Progenitor cell of endocrine pancreas (in vitro differentiated cells): ENCODE results near the gene PRKAR1B. TPM values are rescaled to one million over a fixed set of nuclear protein-coding genes. Genes with fewer than 3 reads are reported as not detected.
"Not testable (repeated sequence)": the region's sequence is repeated elsewhere in the genome, so short reads cannot be mapped to it uniquely, and the experiment has no call there.

ENCODE experiments used
- DNase-seq: peaks from one replicate; pipeline ENCODE4 v3.0.0; 2021; ENCODE audit warnings: low spot score; ENCODE audit not compliant: unreplicated experiment
- H3K27ac Mint-ChIP-seq: 2 replicates; pipeline ENCODE4 v1.8.0; 2021; ENCODE audit warnings: mild to moderate bottlenecking, moderate library complexity, mixed read lengths
- H3K27me3 Mint-ChIP-seq: 2 replicates; pipeline ENCODE4 v1.8.0; 2021; ENCODE audit warnings: mixed read lengths
- H3K36me3 Mint-ChIP-seq: 2 replicates; pipeline ENCODE4 v1.8.0; 2022; ENCODE audit warnings: mixed read lengths; ENCODE audit not compliant: insufficient read depth
- H3K4me1 Mint-ChIP-seq: 2 replicates; pipeline ENCODE4 v1.8.0; 2021; ENCODE audit warnings: low read depth, mixed read lengths
- H3K4me3 Mint-ChIP-seq: 2 replicates; pipeline ENCODE4 v1.8.0; 2021; ENCODE audit warnings: low read depth, mild to moderate bottlenecking, moderate library complexity, mixed read lengths
- H3K9me3 Mint-ChIP-seq: 2 replicates; pipeline ENCODE4 v1.8.0; 2021; ENCODE audit warnings: low read depth, mixed read lengths
- total RNA-seq: library from RNA; stranded (reverse); gene quantifications from 2 replicates; pipeline ENCODE4 v1.2.1, GENCODE V29; 2021
- TF ChIP-seq, protein P1 (sequence below): fragments of 200-600 bp; sonication (generic); IDR thresholded peaks from one replicate; pipeline ENCODE4 v1.5.0; 2021; ENCODE audit warnings: antibody characterized with exemption, mild to moderate bottlenecking; ENCODE audit not compliant: unreplicated experiment

PRKAR1B gene
- total RNA-seq, 1 donor from 2014 or later, result 54.2 TPM

DNA sequence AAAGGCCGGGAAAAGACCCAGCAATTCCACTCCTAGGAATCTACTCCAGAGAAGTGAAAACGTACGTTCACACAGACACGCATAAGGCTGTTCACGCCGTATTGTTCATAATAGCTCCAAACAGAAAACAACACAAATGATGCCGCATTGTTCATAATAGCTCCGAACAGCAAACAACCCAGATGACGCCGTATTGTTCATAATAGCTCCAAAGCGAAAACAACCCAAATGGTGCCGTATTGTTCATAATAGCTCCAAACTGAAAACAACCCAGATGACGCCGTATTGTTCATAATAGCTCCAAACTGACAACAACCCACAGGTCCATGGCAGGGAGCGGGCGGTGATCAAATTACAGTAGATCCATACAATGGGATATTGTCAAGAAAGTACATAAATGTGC, 85.8 kb downstream of the PRKAR1B start:
- Mint-ChIP-seq H3K27me3 (no peaks in the 10 kb centered on the region), H3K4me3 (no peak overlapping the region), H3K4me1 (no peaks in the 10 kb centered on the region), H3K9me3 (peaks cover 10% of the 10 kb centered on the region), H3K36me3 (peaks cover 18% of the 10 kb centered on the region), H3K27ac (no peak overlapping the region)
- no peak for DNase-seq
- TF ChIP-seq, protein P1, sequence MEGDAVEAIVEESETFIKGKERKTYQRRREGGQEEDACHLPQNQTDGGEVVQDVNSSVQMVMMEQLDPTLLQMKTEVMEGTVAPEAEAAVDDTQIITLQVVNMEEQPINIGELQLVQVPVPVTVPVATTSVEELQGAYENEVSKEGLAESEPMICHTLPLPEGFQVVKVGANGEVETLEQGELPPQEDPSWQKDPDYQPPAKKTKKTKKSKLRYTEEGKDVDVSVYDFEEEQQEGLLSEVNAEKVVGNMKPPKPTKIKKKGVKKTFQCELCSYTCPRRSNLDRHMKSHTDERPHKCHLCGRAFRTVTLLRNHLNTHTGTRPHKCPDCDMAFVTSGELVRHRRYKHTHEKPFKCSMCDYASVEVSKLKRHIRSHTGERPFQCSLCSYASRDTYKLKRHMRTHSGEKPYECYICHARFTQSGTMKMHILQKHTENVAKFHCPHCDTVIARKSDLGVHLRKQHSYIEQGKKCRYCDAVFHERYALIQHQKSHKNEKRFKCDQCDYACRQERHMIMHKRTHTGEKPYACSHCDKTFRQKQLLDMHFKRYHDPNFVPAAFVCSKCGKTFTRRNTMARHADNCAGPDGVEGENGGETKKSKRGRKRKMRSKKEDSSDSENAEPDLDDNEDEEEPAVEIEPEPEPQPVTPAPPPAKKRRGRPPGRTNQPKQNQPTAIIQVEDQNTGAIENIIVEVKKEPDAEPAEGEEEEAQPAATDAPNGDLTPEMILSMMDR, result no peak

DNA sequence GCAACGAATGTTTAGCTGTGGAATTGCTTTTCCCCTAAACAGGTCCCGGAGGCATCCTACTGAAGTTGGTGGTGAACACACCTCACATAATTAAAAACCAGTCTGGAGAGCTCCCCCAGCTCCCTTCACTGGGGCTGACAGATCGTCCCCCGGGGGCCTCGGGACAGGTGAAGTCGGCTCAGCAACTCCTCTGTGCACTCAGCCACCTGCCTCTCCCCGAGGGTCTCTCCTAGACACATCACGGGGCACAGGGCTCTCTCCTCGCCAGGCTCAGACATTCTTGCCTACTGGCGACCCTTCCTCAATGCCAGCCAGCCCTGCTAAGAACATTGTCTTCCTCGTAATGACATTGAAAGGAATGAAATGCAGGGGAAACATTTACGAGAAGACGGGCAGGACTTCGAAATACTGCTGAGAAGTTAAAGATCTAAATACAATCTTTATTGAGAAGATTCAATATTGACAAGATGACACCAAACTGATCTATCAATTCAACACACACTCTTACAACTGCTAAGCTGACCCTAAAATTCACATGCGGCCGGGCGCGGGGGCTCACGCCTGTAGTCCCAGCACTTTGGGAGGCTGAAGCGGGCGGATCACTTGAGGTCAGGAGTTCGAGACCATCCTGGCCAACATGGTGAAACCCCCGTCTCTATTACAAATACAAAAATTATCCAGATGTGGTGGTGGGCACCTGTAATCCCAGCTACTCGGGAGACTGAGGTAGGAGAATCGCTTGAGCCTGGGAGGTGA, 88.6 kb downstream of the PRKAR1B start:
- H3K36me3 Mint-ChIP-seq, result peaks cover 18% of the 10 kb centered on the region

DNA sequence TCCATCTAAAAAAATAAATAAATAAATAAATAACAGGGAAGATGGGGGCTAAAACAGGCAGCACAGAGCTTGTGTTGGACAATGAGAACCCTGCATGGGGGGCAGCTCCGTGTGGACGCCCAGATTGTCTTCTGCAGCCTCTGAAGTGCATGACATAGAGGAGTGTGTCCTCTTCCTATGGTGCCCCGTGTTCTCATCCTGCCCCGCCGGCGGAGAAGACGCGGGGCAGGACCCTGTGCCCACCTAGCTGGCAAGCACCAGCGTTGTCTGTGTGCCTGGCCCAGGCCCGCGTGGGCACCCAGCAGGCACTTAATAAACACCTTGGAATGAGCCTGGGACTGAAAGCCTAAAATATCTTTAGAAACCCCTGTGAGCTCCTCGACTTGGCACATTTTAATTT, 89.3 kb downstream of the PRKAR1B start:
- H3K36me3 Mint-ChIP-seq, result peaks cover 17% of the 10 kb centered on the region
- DNase-seq, result no peak
- TF ChIP-seq, protein P1, result no peak
- H3K27ac Mint-ChIP-seq, result no peak overlapping the region
- H3K4me1 Mint-ChIP-seq, result no peaks in the 10 kb centered on the region
- H3K9me3 Mint-ChIP-seq, result peaks cover 6% of the 10 kb centered on the region
- H3K27me3 Mint-ChIP-seq, result no peaks in the 10 kb centered on the region
- no peak overlapping the region for H3K4me3 Mint-ChIP-seq

More for the DNA sequence above, 88.6 kb downstream of the PRKAR1B start:
- no peak for DNase-seq
- no peaks in the 10 kb centered on the region for H3K4me1 Mint-ChIP-seq
- H3K4me3 Mint-ChIP-seq, result no peak overlapping the region
- peaks cover 10% of the 10 kb centered on the region for H3K9me3 Mint-ChIP-seq
- peak overlapping the region; percentile 6 for H3K27ac Mint-ChIP-seq
- H3K27me3 Mint-ChIP-seq, result no peaks in the 10 kb centered on the region
- TF ChIP-seq, protein P1, result no peak

DNA sequence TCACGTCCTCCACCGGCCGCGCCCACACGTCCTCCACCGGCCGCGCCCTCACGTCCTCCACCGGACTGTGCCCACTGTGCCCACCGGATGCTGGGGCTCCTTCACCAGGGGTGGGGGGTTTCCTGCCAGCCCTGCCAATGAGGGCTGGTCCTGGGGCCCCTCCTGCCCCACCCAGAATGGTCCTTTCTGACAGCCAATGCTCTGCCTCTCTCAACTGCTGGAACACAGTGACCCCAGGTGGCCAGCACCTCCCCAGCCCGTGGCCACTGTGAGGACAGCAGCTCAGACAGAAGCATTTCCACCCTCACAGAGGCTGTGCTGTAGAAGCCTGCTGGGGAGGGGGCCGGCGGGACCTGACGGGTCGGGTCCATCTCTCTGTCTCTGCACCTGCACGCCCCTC, 90.7 kb downstream of the PRKAR1B start:
- no peak overlapping the region for H3K27ac Mint-ChIP-seq
- no peak for DNase-seq
- H3K4me1 Mint-ChIP-seq, result no peaks in the 10 kb centered on the region
- TF ChIP-seq, protein P1, result no peak
- H3K27me3 Mint-ChIP-seq, result no peaks in the 10 kb centered on the region
- peaks cover 3% of the 10 kb centered on the region for H3K9me3 Mint-ChIP-seq
- H3K36me3 Mint-ChIP-seq, result peaks cover 9% of the 10 kb centered on the region
- H3K4me3 Mint-ChIP-seq, result no peak overlapping the region

DNA sequence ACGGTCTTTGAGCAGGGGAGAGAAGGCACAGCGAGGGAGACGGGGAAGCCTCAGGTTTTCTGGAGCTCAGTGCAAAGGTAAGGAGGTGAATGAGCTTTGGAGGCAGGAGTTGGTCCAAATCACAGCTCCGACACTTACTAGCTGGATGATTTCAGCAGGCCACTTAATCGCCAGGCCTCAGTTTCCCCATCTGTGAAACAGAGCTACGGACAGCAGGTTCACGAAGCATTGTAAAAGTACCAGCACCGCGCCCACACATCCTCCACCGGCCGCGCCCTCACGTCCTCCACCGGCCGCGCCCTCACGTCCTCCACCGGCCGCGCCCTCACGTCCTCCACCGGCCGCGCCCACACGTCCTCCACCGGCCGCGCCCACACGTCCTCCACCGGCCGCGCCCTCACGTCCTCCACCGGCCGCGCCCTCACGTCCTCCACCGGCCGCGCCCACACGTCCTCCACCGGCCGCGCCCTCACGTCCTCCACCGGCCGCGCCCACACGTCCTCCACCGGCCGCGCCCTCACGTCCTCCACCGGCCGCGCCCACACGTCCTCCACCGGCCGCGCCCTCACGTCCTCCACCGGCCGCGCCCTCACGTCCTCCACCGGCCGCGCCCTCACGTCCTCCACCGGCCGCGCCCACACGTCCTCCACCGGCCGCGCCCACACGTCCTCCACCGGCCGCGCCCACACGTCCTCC, 91.2 kb downstream of the PRKAR1B start:
- H3K4me3 Mint-ChIP-seq, H3K36me3 Mint-ChIP-seq, H3K9me3 Mint-ChIP-seq, H3K4me1 Mint-ChIP-seq, DNase-seq, H3K27me3 Mint-ChIP-seq: not testable (repeated sequence)
- H3K27ac Mint-ChIP-seq, result peak overlapping the region; percentile 76

DNA sequence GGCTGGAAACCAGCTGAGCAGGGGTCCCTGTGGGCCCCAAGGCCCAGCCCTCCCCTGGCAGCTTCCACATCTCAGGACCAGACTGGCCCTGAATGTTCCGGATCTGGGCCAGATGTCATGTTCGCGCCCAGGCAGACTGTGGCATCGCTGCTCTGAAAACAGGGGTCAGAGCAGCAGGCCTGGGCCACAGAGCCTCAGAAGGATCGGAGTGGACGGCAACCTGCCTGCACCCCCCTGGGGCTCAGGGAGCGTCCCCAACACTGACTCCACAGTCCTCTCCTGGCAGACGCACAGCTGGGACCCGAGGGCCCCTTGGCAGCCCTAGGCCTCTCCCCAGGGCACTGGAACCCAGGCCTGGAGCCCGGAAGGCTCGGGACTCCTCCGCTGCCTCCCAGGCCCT, 91.9 kb downstream of the PRKAR1B start:
- Mint-ChIP-seq H3K36me3 (peaks cover 6% of the 10 kb centered on the region), H3K4me3 (no peak overlapping the region), H3K9me3 (no peaks in the 10 kb centered on the region), H3K4me1 (no peaks in the 10 kb centered on the region), H3K27me3 (no peaks in the 10 kb centered on the region), H3K27ac (peak overlapping the region; percentile 76)
- TF ChIP-seq, protein P1, result no peak
- DNase-seq, result no peak
